EL (cell line): ENCODE measurements around the gene LHFPL3.
A peak's percentile ranks its signal among the peaks of the same experiment; 100 is the strongest.

Experiments
- DNase-seq: peaks from one replicate; pipeline ENCODE4 v3.0.0-alpha.2; 2016

Gene LHFPL3

DNA sequence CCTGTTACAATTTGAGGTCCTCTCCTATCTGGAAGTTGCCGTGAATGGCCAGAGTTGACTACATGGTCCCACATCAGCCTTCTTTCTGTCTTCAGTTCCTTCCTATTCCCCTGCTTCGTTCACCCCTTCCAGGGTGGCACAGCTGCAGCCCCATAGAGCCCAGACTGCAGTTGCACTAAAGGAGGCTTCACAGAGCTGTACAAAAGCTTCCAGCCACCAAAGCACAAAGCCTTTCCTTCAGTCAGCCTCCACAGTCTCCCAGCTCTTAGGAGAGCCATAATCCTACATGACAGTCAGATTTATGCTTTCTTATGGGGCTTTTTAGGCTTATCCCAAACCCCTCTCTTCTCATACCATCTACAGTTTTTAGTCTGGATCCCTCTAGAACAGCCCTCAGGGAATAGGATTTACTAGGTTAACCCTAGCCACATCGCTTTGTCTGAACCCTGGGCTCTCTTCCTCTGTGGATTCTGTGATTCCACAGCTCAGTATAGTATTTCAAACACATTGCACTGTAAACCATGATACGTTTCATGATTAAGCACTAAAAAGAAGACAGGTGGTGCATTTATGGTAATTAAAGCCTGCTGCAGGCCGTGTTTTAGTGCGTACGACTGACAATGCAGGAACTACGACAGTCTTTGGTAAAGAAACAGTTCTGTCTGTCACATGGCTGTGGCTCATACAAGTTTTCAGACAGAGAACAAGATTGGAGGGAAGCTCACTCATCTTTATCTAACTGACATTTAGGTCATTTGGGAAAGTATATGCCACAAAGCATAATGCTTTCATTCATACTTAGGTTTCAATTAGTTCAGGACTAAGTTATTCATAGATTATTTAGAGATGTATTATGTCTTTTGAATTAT is 477.3 kb downstream of the LHFPL3 start:
- no peak for DNase-seq

DNA sequence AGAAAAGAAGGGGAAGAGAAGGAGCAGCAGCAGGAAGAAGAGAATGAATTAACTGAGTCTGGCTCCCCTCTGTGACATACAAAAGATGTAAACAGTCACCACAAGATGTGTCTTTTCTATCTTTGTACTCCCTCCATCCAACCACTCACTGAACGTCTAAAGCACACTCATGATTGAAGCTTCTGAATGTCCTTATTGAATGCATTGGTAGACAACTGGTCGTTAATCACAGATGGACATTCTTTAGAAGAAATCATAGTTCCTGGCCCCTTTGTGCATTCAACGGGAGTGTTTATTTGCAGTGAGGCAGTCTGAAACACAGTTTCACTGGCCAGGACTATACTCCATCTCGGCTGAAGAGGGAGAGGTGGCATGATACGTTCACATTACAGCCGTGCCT is 479.3 kb downstream of the LHFPL3 start:
- DNase-seq: no peak

DNA sequence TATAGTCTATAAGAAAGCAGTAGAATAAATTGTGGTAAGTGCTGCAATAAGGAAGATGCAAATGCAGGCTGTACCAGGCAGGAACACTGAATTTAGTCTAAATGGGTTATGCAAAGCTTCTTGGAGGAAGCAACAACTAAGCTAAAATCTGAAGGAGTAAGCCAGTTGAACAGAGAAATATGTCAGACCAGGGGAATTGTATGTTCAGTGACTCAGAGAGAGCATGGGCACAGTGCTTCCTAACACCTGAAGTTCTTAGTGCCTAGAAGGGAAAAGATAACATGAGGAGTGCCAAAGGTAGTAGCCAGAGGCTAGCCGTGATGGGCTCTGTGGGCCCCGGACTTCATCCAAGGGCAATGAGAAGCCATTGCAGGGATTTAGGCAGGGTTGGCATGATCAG is 481.5 kb downstream of the LHFPL3 start:
- DNase-seq: no peak

DNA sequence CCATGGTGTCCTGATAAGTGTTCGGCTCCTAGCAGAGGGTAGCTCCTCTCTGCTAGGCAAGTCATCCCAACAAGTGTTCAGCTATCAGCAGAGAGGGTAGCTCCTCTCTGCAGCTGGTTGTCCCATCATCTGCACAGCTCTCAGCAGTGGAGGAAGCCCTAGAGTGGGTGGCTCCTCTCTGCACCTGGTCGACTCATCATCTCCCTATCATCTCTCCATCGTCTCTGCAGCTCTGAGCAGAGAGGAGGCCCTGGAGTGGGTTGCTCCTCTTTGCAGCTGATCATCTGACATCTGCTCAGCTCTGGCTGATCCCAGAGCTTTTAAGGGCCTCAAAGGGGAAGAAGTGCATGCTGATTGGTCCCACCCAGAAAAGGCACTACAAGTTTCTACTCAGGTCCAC is 485.7 kb downstream of the LHFPL3 start:
- DNase-seq: no peak

DNA sequence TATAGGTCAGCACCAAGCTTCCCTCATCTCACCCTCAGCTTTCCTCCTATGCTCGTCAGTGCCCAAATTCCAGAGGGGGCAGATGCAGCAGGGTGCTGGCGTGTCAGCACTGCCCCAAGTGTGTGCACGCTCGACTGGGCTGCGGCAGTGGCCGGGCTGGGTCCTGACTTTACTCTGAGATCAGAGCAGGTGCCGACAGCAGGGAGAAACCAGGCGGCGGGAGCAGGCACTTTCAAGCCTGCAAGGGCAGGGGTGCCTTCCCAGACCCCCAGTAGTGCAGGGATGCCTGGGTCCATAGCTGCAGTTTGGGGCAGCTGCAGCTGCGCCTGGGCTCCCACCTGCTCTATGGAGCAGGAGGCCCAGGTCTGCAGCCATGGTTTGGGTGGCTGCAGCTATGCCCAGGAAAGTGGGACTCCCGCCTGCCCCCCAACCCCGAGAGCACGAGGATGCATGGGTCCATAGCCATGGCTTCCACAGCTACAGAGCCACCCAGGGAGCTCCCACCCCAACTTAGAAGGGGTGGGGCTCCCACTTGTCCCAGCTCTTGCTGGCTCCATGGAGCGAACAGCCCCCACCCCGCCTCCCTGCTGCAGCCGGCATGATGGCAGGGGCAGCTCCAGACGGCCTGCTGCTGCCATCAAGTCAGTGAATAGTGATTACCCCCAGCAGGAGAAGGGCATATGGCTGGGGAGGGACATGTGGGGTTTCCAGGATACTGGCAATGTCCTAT is 486.4 kb downstream of the LHFPL3 start:
- DNase-seq: no peak

DNA sequence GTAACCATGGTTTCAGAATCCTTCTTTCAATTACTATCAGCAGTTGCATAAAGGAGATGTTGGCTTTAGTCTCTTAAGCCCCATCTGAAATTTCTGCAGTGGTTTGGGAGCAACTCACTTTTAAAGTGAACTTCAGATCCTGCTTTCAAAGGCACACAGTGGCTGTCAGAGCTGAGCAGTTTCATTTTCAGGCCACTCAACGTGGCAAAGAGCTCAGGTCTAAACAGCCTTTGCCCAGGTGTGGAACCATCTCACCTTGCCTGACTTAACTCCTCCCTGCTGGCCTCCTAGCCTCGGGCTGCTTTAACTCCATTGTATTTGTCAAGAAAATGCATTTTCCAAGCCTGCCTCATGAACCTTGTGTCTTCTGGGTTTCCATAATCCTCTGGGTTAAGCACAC is 488.1 kb downstream of the LHFPL3 start:
- DNase-seq: no peak

DNA sequence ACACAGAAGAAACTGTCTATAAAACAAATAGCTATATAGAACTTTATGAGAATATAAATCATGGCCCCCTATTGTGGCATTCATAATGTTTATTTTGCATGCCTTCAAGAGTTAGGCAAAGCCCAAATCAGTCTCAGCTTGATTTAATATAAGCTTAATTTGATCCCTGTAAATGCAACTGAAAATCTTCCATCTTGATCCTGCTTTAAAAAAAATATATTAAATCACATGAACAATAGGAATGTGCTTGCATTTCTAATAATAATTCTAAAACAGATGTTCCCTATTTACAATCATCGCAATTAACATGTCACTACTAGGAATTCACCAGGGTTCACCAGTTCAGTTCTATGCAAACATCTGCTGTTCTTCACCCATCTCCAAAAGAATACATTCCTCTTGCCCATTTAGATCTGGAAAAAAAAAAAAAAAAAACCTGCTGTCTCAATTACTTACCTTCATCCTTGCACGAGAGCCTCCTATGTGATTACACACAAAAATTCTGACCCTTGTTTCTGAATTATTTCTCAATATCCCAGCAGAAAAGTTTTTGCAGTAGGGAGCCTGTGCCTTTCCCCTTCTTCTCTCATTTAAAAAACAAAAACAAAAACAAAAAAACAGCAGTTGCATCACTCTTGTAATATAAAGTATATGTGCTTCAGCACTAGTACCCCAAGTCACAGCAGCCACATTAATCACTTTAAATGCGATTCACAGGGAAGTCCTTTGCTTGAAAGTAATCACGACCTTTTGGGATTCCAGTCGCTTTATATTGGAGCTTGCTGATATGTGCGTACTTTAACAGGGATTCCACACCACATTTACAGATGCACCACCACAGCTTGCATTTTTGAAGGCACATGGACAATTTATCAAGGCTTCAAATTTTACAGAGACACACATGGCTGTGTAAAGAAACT is 490.8 kb downstream of the LHFPL3 start:
- DNase-seq: no peak

DNA sequence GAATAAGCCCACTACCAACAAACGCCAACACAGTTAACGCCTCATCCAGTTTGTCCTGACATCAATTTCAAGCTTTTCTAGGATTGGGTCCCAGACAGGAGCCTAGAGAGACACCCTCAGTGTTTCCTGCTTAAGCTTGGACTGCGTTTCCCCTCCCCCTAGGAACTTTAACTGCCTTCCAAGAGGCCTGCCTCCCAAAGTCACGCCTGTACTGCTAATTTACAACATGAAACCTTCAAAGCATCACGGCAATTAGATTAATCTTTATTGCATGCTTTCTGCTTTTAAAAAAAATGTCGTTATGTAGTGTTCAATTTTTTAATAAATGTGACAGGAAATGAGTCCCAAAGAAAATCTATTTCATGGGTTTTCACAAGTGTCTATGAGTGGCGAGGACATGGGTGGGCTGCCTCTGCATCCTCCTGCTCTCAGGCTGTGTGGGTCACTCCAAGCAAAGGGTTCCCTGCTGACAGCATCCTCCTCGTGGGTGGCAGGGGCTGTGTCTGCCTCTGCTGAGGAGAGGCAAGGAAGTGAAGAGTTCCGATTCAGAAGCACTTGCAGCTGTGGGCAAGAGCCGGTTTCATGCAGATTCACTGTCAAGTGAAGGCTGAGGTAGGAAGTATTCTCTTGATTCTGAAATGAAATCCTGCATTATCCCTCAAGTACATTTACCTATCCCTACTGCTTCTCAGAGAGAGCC is 492.6 kb downstream of the LHFPL3 start:
- DNase-seq: no peak

DNA sequence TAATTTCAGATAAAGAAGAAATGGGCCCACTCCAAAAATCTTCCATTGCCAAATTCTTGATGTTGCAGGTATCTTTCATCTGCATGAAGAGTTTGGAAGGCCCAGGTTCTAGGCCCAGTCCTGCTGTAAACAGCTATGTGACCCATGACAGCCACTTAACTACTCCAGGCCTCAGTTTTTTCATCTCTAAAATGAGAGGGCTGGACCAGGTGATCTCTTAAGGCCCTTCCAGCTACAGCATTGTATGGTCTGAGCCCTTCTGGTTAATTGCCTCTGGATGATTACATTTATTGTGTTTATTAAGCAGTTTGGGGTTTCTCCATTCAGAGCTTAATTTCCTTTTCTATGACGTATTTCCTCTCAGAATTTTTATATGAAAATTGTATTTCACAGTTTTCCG is 494.8 kb downstream of the LHFPL3 start:
- DNase-seq: no peak

DNA sequence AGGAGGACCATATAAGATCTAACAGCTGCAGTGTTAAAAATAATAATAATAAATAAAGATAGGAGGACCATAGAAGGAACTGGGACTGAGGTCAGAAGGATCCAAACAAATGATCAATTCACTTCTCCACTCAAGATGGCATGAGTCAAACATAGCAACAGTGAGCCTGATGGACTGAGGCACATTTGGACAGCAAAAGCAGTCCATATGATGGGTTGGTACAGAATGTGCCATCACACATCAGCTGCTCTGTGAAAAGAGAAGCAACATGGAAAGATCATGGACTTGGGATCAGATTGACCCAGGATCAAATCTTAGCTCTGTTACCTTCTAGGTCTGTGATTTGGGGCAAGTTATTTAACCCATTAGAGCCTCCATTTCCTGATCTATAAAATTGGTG is 496.7 kb downstream of the LHFPL3 start:
- DNase-seq: no peak

DNA sequence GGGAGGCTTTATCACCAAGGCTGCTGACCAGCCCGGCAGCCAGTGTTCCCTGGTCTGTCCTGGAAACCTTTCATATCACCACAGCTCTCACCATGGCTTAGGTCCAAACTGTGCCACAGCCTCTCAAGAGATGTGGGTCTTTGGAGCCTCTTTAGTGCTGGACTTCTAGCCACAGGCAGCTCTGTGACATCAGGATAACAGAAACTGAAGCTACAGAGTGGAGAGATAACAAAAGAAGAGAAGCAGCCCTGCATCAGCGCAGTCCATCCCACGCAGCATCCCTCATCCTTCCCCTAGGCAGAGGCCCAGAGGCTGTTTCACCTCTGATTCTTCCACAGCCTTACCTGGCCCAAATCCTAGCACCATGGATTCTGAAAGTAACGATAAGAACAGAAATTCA is 497.7 kb downstream of the LHFPL3 start:
- DNase-seq: no peak

DNA sequence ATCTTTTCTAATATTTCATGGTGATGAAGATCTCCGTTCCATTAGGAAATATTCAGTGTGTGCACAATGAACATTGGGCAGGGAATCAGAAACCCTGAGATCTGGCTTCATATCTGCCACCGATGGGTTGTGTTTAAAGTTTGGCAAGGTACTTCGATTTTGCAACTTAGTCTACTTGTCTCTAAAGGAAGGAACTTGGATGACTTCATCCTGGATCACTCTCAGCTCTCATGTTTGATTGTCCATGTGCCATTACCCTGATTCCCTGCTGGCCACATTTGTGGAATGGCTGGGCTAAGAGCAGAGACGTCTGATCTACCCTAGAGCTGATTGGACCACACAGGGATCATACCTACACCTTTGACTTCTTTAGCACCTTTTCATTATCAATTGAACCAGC is 508.6 kb downstream of the LHFPL3 start:
- no peak for DNase-seq

DNA sequence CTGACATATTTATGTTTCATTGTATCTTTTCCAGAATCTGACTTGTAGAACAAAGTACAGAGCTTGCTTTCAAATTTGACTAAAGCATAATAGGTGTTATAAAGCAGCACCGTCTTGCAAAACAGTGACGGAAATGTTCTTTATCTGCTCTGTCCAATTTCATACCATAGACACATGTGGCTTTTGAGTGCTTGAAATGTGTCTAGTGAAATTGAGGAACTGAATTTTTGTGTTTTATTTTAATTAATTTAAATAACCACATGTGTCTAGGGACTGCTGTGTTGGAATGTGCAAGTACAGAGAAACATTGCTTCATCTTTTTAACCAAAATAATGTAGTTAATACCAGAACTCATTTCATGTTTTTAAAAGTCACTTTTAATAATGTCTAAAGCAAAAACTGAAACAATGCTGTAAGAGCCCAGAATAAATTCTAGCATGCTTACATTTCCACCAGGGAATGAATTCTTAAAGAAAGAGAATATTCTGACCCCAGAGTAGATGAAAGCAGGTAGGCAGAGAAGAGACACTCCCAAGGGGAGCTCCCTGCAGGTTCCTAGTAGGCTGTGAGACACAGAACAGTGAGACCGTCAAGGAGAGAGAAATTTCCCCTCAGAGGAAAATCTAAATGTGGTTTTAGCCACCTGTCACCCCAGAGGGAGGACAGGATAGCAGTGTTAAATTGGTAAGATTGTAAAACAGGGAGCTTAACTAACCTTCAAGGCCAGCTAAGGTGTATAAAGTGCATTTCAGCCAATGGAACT is 510.3 kb downstream of the LHFPL3 start:
- DNase-seq: no peak

DNA sequence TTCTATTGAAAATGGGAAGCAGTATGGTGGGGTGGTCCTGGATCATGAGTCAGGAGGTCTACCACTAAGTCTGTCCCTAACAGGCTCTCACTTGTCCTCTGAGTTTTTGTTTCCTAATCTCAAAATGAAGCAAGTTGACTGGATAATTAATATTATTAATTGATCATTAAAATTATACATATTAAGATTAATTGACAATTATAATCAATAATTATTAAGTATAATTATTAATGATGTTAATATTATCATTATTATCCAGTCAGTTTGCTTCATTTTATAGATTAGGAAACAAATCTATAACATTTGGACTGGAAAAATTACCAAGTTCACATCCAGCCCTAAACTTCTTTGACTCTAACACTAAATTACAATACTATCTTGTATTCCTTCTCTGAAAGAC is 511.4 kb downstream of the LHFPL3 start:
- DNase-seq: no peak

DNA sequence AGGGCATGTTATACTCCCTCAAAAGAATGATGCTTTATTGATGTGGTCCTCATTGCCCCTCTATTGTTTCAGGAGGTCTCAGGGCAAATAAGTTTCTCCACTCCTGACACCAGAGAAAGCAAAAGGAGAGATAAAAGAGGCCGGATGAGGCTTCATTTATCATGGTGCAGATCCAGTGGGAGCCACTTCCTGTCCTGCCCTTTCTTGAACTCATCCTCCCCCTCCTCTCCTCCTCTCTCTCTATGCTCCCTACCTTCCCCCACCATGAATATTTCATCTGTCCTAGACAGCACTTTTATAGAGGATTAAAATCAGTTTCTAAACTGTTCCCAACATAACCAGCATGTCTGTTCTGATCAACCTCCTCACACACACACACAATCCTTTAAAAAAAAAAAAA is 513.4 kb downstream of the LHFPL3 start:
- no peak for DNase-seq

DNA sequence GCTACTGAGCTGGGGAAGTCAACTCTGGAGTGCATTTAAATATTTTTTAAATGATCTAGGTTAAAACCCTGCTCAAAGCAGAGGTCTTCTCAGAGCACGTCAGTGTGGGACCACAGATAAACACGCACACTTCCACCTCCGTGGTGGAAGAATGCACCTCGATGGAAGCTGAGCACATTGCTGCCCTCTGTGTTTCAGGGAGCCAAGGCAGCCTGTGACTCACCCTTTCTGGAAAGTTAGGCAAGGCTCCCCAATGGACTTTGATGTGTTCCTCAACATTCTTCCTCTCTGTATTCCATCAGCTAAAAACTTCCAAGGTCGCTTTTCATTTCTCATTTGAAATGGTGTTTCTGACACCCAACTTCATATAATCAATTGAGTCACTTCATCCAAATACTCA is 514.8 kb downstream of the LHFPL3 start:
- DNase-seq: no peak

DNA sequence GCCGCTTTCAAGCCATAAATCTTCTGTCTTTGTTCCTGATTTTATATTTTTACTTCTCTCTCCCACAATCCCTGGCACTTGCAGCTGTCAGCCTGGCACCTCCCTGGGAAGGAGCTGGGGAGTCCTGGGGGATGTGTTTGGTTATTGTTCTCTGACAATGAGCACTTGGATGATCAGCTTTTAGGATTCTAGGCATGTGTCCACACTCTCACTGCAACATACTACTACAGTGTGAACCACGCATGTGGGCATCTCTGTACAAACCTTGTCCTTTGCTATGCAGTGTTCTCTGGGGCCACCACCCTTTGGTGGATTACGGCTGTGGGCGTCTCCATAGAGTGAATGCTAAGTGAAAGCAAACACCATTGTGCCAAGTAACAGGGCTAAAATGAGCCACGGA is 517.2 kb downstream of the LHFPL3 start:
- DNase-seq: no peak

DNA sequence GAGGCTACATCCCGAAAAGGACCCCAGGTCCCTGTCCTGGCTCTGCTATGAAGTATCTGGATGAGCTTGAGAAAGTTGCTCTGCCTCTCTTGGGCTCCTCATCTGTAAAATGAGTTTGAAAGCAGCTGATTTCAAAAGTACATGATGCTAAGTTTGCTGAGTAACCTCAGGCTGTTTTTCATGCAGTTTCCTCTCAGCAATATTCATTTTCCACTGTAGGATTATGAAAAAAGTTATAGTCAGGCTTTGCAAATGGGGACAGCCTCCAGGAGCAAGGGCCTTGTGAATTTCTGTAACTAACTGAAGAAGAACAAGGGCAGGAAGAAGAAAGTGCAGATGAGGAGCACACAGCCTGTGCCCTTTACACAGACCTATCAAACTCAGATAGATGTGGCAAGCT is 518.3 kb downstream of the LHFPL3 start:
- DNase-seq: no peak

DNA sequence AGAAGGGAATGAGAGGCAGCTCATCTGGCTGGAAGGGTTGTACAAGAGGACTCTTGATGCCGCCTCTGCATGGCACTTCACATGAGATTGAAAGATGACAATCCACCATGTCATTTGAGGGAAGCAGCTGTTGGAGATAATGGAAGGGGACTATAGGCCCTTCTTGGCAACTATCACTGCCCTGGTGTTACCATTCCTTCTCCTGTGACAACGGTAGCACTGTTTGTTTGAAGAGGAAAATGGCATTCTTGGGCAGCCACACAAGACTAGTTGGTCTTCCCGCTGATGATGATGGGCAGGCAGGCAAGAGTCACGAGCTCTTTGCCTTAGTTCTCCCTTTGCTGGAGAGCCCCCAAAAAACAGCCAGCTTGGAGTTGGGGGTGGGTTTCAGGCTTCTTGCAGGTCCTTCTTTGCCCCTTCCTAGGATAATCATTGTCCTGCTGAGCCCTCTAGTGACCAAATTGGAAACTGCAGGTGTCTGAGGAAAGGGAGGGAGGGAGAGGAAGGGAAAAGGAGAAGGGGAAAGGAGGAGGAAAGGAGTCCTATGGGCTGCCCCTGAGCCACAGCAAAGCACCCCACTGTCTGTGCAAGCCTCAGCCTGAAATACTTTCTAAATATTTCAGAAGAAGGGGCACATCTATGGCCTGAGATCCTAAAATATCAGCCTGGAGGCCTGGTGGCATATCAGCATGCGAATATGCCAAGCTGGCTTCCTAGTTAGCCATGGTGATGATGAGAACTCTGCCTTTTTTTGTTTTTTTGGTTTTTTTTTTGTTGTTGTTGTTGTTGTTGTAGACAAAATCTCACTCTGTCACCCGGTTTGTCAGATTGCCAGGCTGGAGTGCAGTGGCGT is 520.0 kb downstream of the LHFPL3 start:
- DNase-seq: peak; percentile 53

DNA sequence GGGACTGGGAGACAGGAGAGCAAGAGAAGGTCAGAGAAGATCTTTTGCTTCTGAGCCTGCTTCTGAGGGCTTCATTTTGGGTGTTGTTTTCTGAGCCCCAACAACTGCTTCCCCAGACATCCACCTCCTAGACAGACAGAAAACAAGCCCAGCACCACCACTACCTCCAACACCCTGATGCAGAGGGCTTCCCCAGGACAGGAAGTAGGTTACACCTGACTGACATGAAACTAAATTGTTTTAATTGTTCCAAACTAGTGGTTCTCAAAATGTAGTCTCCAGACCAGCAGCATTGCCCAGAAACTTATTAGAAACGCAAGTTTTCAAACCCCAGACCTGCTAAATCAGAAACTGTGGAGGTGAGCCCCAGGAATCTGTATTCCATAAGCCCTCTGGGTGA is 522.0 kb downstream of the LHFPL3 start:
- no peak for DNase-seq

DNA sequence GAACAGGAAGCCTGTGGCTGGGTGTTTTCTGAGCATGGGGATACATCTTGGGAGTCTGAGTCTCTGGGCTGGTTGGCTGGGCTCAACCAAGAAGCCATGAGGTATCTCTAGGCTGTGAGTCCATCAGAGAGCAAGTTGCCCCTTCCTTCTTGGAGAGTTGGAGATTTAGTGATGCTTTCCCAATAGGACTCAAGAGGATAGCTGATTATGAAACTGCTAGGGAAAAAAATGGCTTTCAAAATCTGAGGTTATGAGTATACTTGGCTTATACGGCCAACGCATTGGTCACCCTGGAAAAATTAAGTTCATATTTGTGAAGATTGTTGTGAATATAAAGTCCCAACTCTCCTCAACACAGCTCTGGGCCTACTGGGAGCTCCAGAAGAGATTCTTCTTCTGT is 522.9 kb downstream of the LHFPL3 start:
- no peak for DNase-seq
